Cerebellar nuclear complex (tissue), 1 donor: ENCODE data around the gene SLC18A3.

ENCODE experiments used
- DNase-seq, 2 experiments: peaks; one replicate each; lab custom pipeline; 2025; lab: John Stamatoyannopoulos, UW

SLC18A3 gene

GRCh38 chr10:49596493-49596809 is 13.7 kb upstream of the SLC18A3 start:
- no peak for DNase-seq

- DNase-seq, result no peak
Measured at GRCh38 chr10:49596836-49597235, 13.3 kb upstream of the SLC18A3 start.

- DNase-seq, result no peak
Measured at GRCh38 chr10:49597426-49598163, 12.5 kb upstream of the SLC18A3 start.

- DNase-seq, result no peak
Measured at GRCh38 chr10:49598164-49598856, 11.8 kb upstream of the SLC18A3 start.

GRCh38 chr10:49598986-49599385 is 11.1 kb upstream of the SLC18A3 start:
- DNase-seq, result no peak

GRCh38 chr10:49599546-49599945 is 10.6 kb upstream of the SLC18A3 start:
- no peak for DNase-seq

- no peak for DNase-seq
Measured at GRCh38 chr10:49600046-49600445, 10.1 kb upstream of the SLC18A3 start.

GRCh38 chr10:49600781-49601400 is 9.2 kb upstream of the SLC18A3 start:
- no peak for DNase-seq

GRCh38 chr10:49601857-49602256 is 8.3 kb upstream of the SLC18A3 start:
- no peak for DNase-seq

GRCh38 chr10:49602380-49603023 is 7.6 kb upstream of the SLC18A3 start:
- DNase-seq, result no peak

GRCh38 chr10:49605216-49605938 is 4.7 kb upstream of the SLC18A3 start:
- no peak for DNase-seq

GRCh38 chr10:49605939-49606509 is 4.1 kb upstream of the SLC18A3 start:
- DNase-seq, result no peak

- DNase-seq, result no peak
Measured at GRCh38 chr10:49606981-49607535, 3.1 kb upstream of the SLC18A3 start.

GRCh38 chr10:49608166-49609005 is 1.7 kb upstream of the SLC18A3 start:
- DNase-seq, result no peak

- DNase-seq, result no peak
Measured at GRCh38 chr10:49609006-49609282, 1.2 kb upstream of the SLC18A3 start.

- no peak for DNase-seq
Measured at GRCh38 chr10:49609283-49610113, 612 bp upstream of the SLC18A3 start.

GRCh38 chr10:49610458-49611165 is 502 bp downstream of the SLC18A3 start:
- no peak for DNase-seq

- DNase-seq, result no peak
Measured at GRCh38 chr10:49611166-49611815, 1.2 kb downstream of the SLC18A3 start.
